GM06990 (cell line): ENCODE results near the gene C3orf49.

Experiments used
- DNase-seq: peaks from one replicate; pipeline ENCODE4 v3.0.0-alpha.2; 2011; ENCODE audit not compliant: insufficient read length; ENCODE audit errors: extremely low read depth
- H3K27me3 ChIP-seq: replicated peaks from 2 replicates; pipeline ENCODE4 v1.6.0; 2011; ENCODE audit warnings: low read length; ENCODE audit not compliant: control insufficient read depth, insufficient read depth
- H3K36me3 ChIP-seq: 2 replicates; pipeline ENCODE4 v1.5.1; 2011; ENCODE audit warnings: low read length; ENCODE audit not compliant: control insufficient read depth, insufficient read depth
- H3K4me3 ChIP-seq: replicated peaks from 2 replicates; pipeline ENCODE4 v1.5.1; 2011; ENCODE audit warnings: low read depth, mild to moderate bottlenecking, control low read depth, low read length
- CTCF ChIP-seq: IDR thresholded peaks from 2 replicates; pipeline ENCODE4 v1.5.1; 2011; ENCODE audit warnings: low read length, control low read depth, mild to moderate bottlenecking, inconsistent platforms; ENCODE audit not compliant: insufficient read depth, poor library complexity, severe bottlenecking

C3orf49 gene

GRCh38 chr3:63819151-63819398, at the start of gene C3orf49:
C3orf49 (plus strand) TSS chr3:63819299; CDS start chr3:63819472, 173 bp downstream.
- Histone ChIP-seq H3K27me3 (no peaks in the 10 kb centered on the region), H3K36me3 (no peaks in the 10 kb centered on the region), H3K4me3 (no peak within 1 kb of the TSS)
- DNase-seq = no peak
- TF ChIP-seq CTCF = no peak

- DNase-seq = no peak
- H3K36me3 ChIP-seq = no peaks in the 10 kb centered on the region
- no peak for TF ChIP-seq CTCF
- H3K27me3 ChIP-seq = no peaks in the 10 kb centered on the region
- H3K4me3 ChIP-seq = no peak overlapping the region
These were observed 44.3 kb upstream of the C3orf49 start for GRCh38 chr3:63774781-63775180.

GRCh38 chr3:63779227-63779626, 39.9 kb upstream of the C3orf49 start:
- no peaks in the 10 kb centered on the region for H3K27me3 ChIP-seq
- TF ChIP-seq CTCF = no peak
- no peak overlapping the region for H3K4me3 ChIP-seq
- no peaks in the 10 kb centered on the region for H3K36me3 ChIP-seq
- DNase-seq = no peak

- Histone ChIP-seq H3K27me3 (no peaks in the 10 kb centered on the region), H3K4me3 (no peak overlapping the region), H3K36me3 (no peaks in the 10 kb centered on the region)
- DNase-seq = no peak
- TF ChIP-seq CTCF = peak; percentile 12
These were observed 27.1 kb upstream of the C3orf49 start for GRCh38 chr3:63791974-63792373.

DNA sequence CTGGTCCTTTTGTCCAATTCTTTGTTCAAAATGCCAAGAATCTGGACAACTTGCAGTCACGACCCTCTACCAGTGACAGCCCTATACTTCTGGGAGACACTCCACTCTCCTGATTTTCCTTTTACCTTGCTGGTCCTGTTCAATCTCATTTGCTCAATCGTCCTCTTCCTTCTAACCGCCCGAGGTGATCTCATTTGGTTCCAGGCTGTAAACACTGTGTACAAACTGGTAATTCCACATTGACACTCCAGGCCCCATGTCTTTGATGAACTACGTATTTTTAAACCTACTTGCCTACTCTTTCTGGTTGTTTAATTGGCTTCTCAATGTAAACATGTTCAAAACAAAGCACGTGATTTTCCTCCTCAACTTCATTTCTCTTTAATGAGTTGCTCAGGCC, 23.7 kb upstream of the C3orf49 start:
- DNase-seq = no peak
- no peak for TF ChIP-seq CTCF
- Histone ChIP-seq H3K4me3 (no peak overlapping the region), H3K36me3 (no peaks in the 10 kb centered on the region), H3K27me3 (no peaks in the 10 kb centered on the region)

GRCh38 chr3:63798544-63798943, 20.6 kb upstream of the C3orf49 start:
- no peaks in the 10 kb centered on the region for H3K36me3 ChIP-seq
- no peak overlapping the region for H3K4me3 ChIP-seq
- DNase-seq = no peak
- H3K27me3 ChIP-seq = no peaks in the 10 kb centered on the region
- TF ChIP-seq CTCF = no peak
